PC-9 (cell line): Measurements from ENCODE around the gene LIMK1. TPM values are rescaled to one million over a fixed set of nuclear protein-coding genes. Genes with fewer than 3 reads are reported as not detected.
A peak's percentile ranks its signal among the peaks of the same experiment; 100 is the strongest.

ENCODE experiments used
- BruUV-seq: library from RNA; stranded (reverse); fragments of 400-500 nt; replicated peaks from 2 replicates; lab custom pipeline; 2021; lab: Mats Ljungman, UMichigan
- CTCF ChIA-PET: fragments of 300-600 bp; sonication (Branson Sonifier 250); formaldehyde crosslinking; loops from one replicate; lab custom pipeline; 2022; ENCODE audit warnings: antibody characterized with exemption; lab: Charles Lee
- POLR2A ChIA-PET: fragments of 300-600 bp; sonication (Branson Sonifier 250); formaldehyde crosslinking; loops from one replicate; lab custom pipeline; 2022; ENCODE audit warnings: antibody characterized with exemption; ENCODE audit not compliant: unreplicated experiment; lab: Charles Lee
- DNase-seq, 2 experiments: peaks; one replicate each; pipeline versions ENCODE4 v3.0.0 to v3.0.0-alpha.2; 2015 to 2022; ENCODE audit warnings: mixed read lengths in 1 of 2
- H2AFZ ChIP-seq: fragments of 200-600 bp; sonication (generic); 2 replicates; pipeline ENCODE4 v1.8.1; 2017; ENCODE audit warnings: antibody characterized with exemption
- H3F3A ChIP-seq: fragments of 200-600 bp; sonication (generic); 2 replicates; pipeline ENCODE4 v1.8.1; 2017; ENCODE audit warnings: antibody characterized with exemption, mild to moderate bottlenecking, low read depth; ENCODE audit not compliant: insufficient read depth
- H3K27ac ChIP-seq: fragments of 200-600 bp; sonication (generic); 2 replicates; pipeline ENCODE4 v1.6.1; 2016; ENCODE audit warnings: mixed run types
- H3K27me3 ChIP-seq: fragments of 200-600 bp; sonication (generic); 2 replicates; pipeline ENCODE4 v1.6.1; 2016; ENCODE audit warnings: low read depth, mixed run types; ENCODE audit not compliant: insufficient read depth
- H3K36me3 ChIP-seq: fragments of 200-600 bp; sonication (generic); 2 replicates; pipeline ENCODE4 v1.6.1; 2016; ENCODE audit warnings: low read depth, mixed run types
- H3K4me1 ChIP-seq: fragments of 200-600 bp; sonication (generic); replicated peaks from 2 replicates; pipeline ENCODE4 v1.6.1; 2016; ENCODE audit warnings: mixed run types; ENCODE audit not compliant: insufficient read depth
- H3K4me2 ChIP-seq: fragments of 200-600 bp; sonication (generic); 2 replicates; pipeline ENCODE4 v1.6.1; 2017; ENCODE audit warnings: mixed run types
- H3K4me3 ChIP-seq: fragments of 200-600 bp; sonication (generic); 2 replicates; pipeline ENCODE4 v1.6.1; 2016; ENCODE audit warnings: mixed run types
- H3K79me2 ChIP-seq: fragments of 200-600 bp; sonication (generic); 2 replicates; pipeline ENCODE4 v1.6.1; 2017; ENCODE audit warnings: low read depth, mixed run types
- H3K9me2 ChIP-seq: fragments of 200-600 bp; sonication (generic); 2 replicates; pipeline ENCODE4 v1.8.1; 2017; ENCODE audit warnings: mild to moderate bottlenecking; ENCODE audit not compliant: insufficient read depth
- H3K9me3 ChIP-seq: fragments of 200-600 bp; sonication (generic); 2 replicates; pipeline ENCODE4 v1.8.1; 2016; ENCODE audit warnings: low read depth; ENCODE audit not compliant: insufficient read depth
- H4K20me1 ChIP-seq: fragments of 200-600 bp; sonication (generic); 2 replicates; pipeline ENCODE4 v1.8.1; 2017; ENCODE audit not compliant: insufficient read depth
- EZH2 ChIP-seq: fragments of 200-600 bp; sonication (generic); IDR thresholded peaks from 2 replicates; pipeline ENCODE4 v1.8.0; 2017; ENCODE audit warnings: antibody characterized with exemption, low read depth
- intact Hi-C: fragments of 100-400 bp; cut with micrococcal nuclease; formaldehyde crosslinking; loops from one replicate; pipeline ENCODE4 v1.10.0; 2022; ENCODE audit not compliant: unreplicated experiment
- total RNA-seq: library from RNA; stranded (reverse); gene quantifications from 2 replicates; pipeline ENCODE4 v1.2.3, GENCODE V29; 2021
- TF ChIP-seq, protein P1 (sequence below): fragments of 200-600 bp; sonication (generic); conservative IDR thresholded peaks from 2 replicates; pipeline ENCODE4 v1.6.1; 2017; ENCODE audit warnings: mixed run types, antibody characterized with exemption, mild to moderate bottlenecking, moderate library complexity

Gene LIMK1
- total RNA-seq, 1 experiment from 2014 or later = 148 TPM

DNA sequence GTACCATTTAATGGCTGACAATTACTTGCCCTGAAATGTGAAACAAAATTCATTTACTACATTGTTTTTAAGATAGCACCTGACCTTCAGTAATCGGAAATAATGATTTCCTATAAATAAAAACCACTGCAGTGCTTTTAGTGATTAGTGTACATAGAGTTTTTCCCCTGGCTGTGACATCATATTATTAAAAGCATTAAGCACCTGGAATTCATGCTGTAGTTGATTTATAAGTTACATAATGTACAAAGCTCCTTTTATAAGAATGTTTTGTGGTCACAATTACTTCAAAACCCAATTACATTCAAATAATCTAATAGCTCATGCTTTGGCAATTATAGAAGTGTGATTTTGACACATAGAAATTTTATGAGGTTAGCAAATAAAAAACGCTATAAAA lies 46.3 kb downstream of the LIMK1 start:
- ChIA-PET CTCF (no interaction called here), POLR2A (interaction anchor here (0.6 kb wide), 1 partner anchor 32 kb away, joined by 4 read pairs; no protein-coding TSS in a partner anchor)
- Histone ChIP-seq H3K4me3 (no peak overlapping the region), H3K27ac (no peak overlapping the region; the same call in 1 of the 2 replicates), H3F3A (peaks cover 19% of the 10 kb centered on the region), H3K36me3 (no peaks in the 10 kb centered on the region), H3K9me2 (no peaks in the 10 kb centered on the region), H3K4me2 (no peak overlapping the region), H3K27me3 (no peaks in the 10 kb centered on the region), H4K20me1 (no peaks in the 10 kb centered on the region), H3K4me1 (peaks cover 25% of the 10 kb centered on the region), H3K9me3 (no peaks in the 10 kb centered on the region), H3K79me2 (no peaks in the 10 kb centered on the region), H2AFZ (no peak overlapping the region)
- TF ChIP-seq, protein P1, sequence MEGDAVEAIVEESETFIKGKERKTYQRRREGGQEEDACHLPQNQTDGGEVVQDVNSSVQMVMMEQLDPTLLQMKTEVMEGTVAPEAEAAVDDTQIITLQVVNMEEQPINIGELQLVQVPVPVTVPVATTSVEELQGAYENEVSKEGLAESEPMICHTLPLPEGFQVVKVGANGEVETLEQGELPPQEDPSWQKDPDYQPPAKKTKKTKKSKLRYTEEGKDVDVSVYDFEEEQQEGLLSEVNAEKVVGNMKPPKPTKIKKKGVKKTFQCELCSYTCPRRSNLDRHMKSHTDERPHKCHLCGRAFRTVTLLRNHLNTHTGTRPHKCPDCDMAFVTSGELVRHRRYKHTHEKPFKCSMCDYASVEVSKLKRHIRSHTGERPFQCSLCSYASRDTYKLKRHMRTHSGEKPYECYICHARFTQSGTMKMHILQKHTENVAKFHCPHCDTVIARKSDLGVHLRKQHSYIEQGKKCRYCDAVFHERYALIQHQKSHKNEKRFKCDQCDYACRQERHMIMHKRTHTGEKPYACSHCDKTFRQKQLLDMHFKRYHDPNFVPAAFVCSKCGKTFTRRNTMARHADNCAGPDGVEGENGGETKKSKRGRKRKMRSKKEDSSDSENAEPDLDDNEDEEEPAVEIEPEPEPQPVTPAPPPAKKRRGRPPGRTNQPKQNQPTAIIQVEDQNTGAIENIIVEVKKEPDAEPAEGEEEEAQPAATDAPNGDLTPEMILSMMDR = no peak
- TF ChIP-seq EZH2 = no peak
- intact Hi-C loops = loop anchor here (5.0 kb wide), 1 partner anchor 38 kb away; no protein-coding TSS in a partner anchor
- peak in 1 of 2 experiments; percentile 35 for DNase-seq
- BruUV-seq = no TSS peak

DNA sequence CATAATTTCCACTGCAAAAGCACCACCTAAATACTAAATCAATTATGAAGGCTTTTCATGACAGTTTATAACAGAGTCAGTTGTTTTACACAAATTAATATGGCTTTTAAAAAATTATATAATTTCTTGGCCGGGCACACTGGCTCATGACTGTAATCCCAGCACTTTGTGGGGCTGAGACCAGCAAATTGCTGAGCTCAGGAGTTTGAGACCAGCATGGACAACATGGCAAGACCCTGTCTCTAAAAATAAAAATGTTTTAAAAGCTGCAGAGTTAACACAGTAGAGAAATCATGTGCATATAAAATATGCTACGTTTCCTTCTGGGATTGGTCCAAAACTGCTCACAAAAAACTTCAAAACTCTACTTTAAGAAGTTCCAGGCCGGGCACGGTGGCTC lies 46.9 kb downstream of the LIMK1 start:
- Histone ChIP-seq H3K4me1 (peaks cover 28% of the 10 kb centered on the region), H3K9me2 (no peaks in the 10 kb centered on the region), H3K27me3 (no peaks in the 10 kb centered on the region), H3K36me3 (no peaks in the 10 kb centered on the region), H3K79me2 (no peaks in the 10 kb centered on the region), H3K4me2 (no peak overlapping the region), H3K4me3 (no peak overlapping the region), H2AFZ (no peak overlapping the region), H3K9me3 (no peaks in the 10 kb centered on the region), H4K20me1 (no peaks in the 10 kb centered on the region), H3K27ac (no peak overlapping the region), H3F3A (peaks cover 22% of the 10 kb centered on the region)
- POLR2A ChIA-PET = interaction anchor here (0.6 kb wide), 1 partner anchor 33 kb away, joined by 4 read pairs; no protein-coding TSS in a partner anchor
- intact Hi-C loops = loop anchor here (5.0 kb wide), 1 partner anchor 38 kb away; no protein-coding TSS in a partner anchor
- CTCF ChIA-PET = interaction anchor here (0.6 kb wide), 1 partner anchor 45 kb away, joined by 3 read pairs; no protein-coding TSS in a partner anchor
- TF ChIP-seq EZH2 = no peak
- TF ChIP-seq, protein P1 = no peak
- no peak for DNase-seq
- BruUV-seq = no TSS peak

DNA sequence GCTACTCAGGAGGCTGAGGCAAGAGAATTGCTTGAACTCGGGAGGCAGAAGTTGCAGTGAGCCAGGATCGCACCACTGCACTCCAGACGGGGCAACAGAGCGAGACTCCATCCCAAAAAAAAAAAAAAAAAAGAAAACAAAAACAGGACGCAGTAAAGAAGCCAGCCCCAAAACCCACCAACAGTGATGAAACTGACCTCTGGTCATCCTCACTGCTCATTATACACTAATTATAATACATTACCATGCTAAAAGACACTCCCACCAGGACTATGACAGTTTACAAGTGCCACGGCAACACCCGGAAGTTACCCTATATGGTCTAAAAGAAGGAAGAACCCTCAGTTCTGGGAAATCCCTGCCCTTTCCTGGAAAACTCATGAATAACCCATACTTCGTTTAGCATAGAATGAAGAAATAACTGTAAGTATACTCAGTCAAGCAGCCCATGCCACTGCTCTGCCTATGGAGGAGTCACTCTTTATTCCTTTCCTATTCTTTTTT lies 50.6 kb downstream of the LIMK1 start:
- TSS peak; percentile 73 for BruUV-seq
- Histone ChIP-seq H3K9me2 (no peaks in the 10 kb centered on the region), H3K4me2 (no peak overlapping the region; the same call in 1 of the 2 replicates), H3K4me1 (peaks cover 28% of the 10 kb centered on the region), H4K20me1 (no peaks in the 10 kb centered on the region), H3K79me2 (no peaks in the 10 kb centered on the region), H3F3A (peaks cover 22% of the 10 kb centered on the region), H3K9me3 (no peaks in the 10 kb centered on the region), H3K27me3 (no peaks in the 10 kb centered on the region), H3K36me3 (no peaks in the 10 kb centered on the region), H2AFZ (no peak overlapping the region), H3K27ac (peak overlapping the region; percentile 94), H3K4me3 (no peak overlapping the region)
- TF ChIP-seq, protein P1 = no peak
- no peak for TF ChIP-seq EZH2
- ChIA-PET POLR2A (no interaction called here), CTCF (no interaction called here)
- DNase-seq = no peak
- intact Hi-C loops = loop anchor here (5.0 kb wide), 1 partner anchor 42 kb away; no protein-coding TSS in a partner anchor
